Body of pancreas (tissue), 4 donors: ENCODE measurements around the gene MYL4.

ENCODE experiments used
- POLR2A ChIP-seq, 3 donors: fragments of 450-650 bp; IDR thresholded peaks; one replicate each; pipeline ENCODE4 v1.6.1; 2016; ENCODE audit warnings: antibody characterized with exemption in 3 of 3, mild to moderate bottlenecking in 2 of 3
- TF ChIP-seq, protein P1 (sequence below), 7 experiments: fragments of 450-650 bp in 4 of 7; fragments of 200-600 bp in 3 of 7; sonication (generic) in 3 of 7; IDR thresholded peaks; one replicate each; pipeline ENCODE4 v1.5.1; 2016 to 2019; ENCODE audit warnings: antibody characterized with exemption in 7 of 7

DNA sequence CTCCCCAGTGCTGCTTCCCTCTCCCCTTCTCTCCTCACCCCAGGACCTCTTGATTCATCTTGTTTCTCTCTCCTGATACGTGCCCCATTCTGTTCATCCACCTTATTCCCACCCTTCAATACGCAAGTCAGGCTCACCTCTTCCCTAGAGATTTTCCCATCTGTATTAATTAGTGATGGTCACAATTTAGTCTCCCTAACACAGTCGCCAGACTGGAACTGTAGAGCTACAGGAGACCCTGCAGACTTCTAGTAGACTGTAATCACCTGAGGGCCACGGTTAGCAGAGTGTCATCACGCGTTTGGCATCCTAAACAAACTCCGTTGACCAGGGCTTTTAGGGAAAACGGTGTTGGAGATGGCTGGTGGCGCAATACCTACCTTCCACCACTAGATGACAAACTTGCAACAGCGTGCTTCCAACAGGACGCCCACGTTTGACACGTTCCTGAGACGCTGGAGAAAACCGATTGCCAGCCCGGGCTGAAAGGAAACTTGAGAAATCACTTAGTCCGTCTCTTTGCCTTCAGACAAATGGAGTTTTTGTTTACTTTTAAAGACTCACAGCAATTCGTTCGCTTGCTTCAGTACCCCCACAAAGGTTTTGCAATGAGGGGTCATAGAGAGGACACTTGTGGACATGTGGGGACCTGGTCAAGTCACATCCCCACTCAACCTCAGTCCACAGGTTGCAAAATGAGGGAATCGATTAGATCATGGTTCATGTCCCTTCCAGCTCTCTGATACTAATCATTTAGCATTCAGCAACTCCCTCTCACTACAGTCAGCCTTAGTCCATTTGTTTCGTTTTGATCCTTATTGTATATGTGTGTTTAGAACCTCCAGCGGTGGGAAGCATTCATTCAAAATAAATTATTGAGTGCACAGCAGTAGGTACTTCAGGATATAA lies 20.6 kb downstream of the MYL4 start:
- TF ChIP-seq, protein P1, sequence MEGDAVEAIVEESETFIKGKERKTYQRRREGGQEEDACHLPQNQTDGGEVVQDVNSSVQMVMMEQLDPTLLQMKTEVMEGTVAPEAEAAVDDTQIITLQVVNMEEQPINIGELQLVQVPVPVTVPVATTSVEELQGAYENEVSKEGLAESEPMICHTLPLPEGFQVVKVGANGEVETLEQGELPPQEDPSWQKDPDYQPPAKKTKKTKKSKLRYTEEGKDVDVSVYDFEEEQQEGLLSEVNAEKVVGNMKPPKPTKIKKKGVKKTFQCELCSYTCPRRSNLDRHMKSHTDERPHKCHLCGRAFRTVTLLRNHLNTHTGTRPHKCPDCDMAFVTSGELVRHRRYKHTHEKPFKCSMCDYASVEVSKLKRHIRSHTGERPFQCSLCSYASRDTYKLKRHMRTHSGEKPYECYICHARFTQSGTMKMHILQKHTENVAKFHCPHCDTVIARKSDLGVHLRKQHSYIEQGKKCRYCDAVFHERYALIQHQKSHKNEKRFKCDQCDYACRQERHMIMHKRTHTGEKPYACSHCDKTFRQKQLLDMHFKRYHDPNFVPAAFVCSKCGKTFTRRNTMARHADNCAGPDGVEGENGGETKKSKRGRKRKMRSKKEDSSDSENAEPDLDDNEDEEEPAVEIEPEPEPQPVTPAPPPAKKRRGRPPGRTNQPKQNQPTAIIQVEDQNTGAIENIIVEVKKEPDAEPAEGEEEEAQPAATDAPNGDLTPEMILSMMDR (IDR thresholded peaks at IDR 0.05): peak; percentile 92 to 98 (median 96)
- no peak for TF ChIP-seq POLR2A (IDR thresholded peaks at IDR 0.05)
